GM20431 (cell line): ENCODE measurements around the gene DNAJB4.

Experiments used
- in situ Hi-C: fragments of 300-500 bp; cut with MseI, MboI; formaldehyde crosslinking; loops from one replicate; pipeline ENCODE4 v1.15.0; 2020; ENCODE audit warnings: low sequenced_read_pairs; ENCODE audit not compliant: unreplicated experiment

Gene DNAJB4

GRCh38 chr1:78033797-78034172 lies 29.0 kb downstream of the DNAJB4 start:
- in situ Hi-C loops = no loop called here

- in situ Hi-C loops = no loop called here
Measured at GRCh38 chr1:78035121-78035520, 30.4 kb downstream of the DNAJB4 start.

- in situ Hi-C loops = no loop called here
Measured at GRCh38 chr1:78036450-78036849, 31.7 kb downstream of the DNAJB4 start.

- in situ Hi-C loops = no loop called here
Measured at GRCh38 chr1:78038071-78038470, 33.3 kb downstream of the DNAJB4 start.

GRCh38 chr1:78038491-78038939 lies 33.8 kb downstream of the DNAJB4 start:
- in situ Hi-C loops = no loop called here

- in situ Hi-C loops = no loop called here
Measured at GRCh38 chr1:78040484-78041089, 35.8 kb downstream of the DNAJB4 start.

GRCh38 chr1:78043436-78043835 lies 38.7 kb downstream of the DNAJB4 start:
- in situ Hi-C loops = no loop called here

GRCh38 chr1:78044796-78045562 lies 40.2 kb downstream of the DNAJB4 start:
- in situ Hi-C loops = no loop called here

GRCh38 chr1:78045563-78045925 lies 40.8 kb downstream of the DNAJB4 start:
- in situ Hi-C loops = no loop called here

- in situ Hi-C loops = no loop called here
Measured at GRCh38 chr1:78045926-78046778, 41.4 kb downstream of the DNAJB4 start, which contains the start of gene GIPC2. Gene GIPC2 (plus strand): TSS chr1:78045966. CDS start chr1:78046095, 129 bp downstream.

- in situ Hi-C loops = no loop called here
Measured at GRCh38 chr1:78047106-78047505, 42.4 kb downstream of the DNAJB4 start.

- in situ Hi-C loops = no loop called here
Measured at GRCh38 chr1:78047631-78048030, 42.9 kb downstream of the DNAJB4 start.

- in situ Hi-C loops = no loop called here
Measured at GRCh38 chr1:78048446-78048845, 43.7 kb downstream of the DNAJB4 start.

- in situ Hi-C loops = no loop called here
Measured at GRCh38 chr1:78049396-78049795, 44.7 kb downstream of the DNAJB4 start.

GRCh38 chr1:78051005-78051404 lies 46.3 kb downstream of the DNAJB4 start:
- in situ Hi-C loops = no loop called here

GRCh38 chr1:78052685-78053405 lies 48.1 kb downstream of the DNAJB4 start:
- in situ Hi-C loops = no loop called here

- in situ Hi-C loops = no loop called here
Measured at GRCh38 chr1:78053498-78053897, 48.8 kb downstream of the DNAJB4 start.

- in situ Hi-C loops = no loop called here
Measured at GRCh38 chr1:78054559-78054958, 49.8 kb downstream of the DNAJB4 start.

- in situ Hi-C loops = no loop called here
Measured at GRCh38 chr1:78054972-78055371, 50.2 kb downstream of the DNAJB4 start.

- in situ Hi-C loops = no loop called here
Measured at GRCh38 chr1:78055565-78056132, 50.9 kb downstream of the DNAJB4 start.
